DND-41 (cell line): ENCODE results near the gene GALM.

Experiments
- CTCF ChIP-seq: IDR thresholded peaks from 2 replicates; pipeline ENCODE4 v1.5.1; 2012; ENCODE audit warnings: borderline replicate concordance, low read length, moderate library complexity, mild to moderate bottlenecking; ENCODE audit not compliant: poor library complexity, severe bottlenecking; ENCODE audit errors: extremely low read depth
- EZH2 ChIP-seq: IDR thresholded peaks from 3 replicates; pipeline ENCODE4 v1.6.1; 2012; ENCODE audit warnings: borderline replicate concordance, low read depth, mild to moderate bottlenecking, moderate library complexity, low read length, inconsistent platforms; ENCODE audit not compliant: severe bottlenecking

DNA sequence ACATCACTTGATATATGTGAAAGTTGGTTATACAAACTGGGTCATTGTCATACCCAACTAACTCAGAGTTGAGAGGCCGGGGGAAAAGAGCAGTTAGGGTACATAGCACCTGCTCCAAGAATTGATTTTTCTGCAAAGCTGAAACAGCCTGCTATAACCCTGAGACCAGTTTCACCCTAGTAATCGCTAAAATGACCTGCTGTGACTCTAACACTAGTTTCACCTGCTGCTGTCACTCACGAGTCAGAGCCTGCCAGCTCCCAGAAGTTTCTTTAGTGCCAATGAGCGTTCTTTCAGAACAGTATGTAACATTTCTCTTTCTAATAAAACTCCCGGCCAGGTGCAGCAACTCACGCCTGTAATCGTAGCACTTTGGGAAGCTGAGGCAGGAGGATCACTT lies 57.3 kb downstream of the GALM start:
- TF ChIP-seq CTCF (no peak), EZH2 (no peak)
